Calu3 (cell line): ENCODE measurements around the gene ROCK2. TPM values are rescaled to one million over a fixed set of nuclear protein-coding genes. Genes with fewer than 3 reads are reported as not detected.

Source experiments
- BruUV-seq: library from RNA; stranded (reverse); fragments of 400-500 nt; replicated peaks from 2 replicates; lab custom pipeline; 2021; lab: Mats Ljungman, UMichigan
- CTCF ChIA-PET: fragments of 300-600 bp; sonication (Branson Sonifier 250); formaldehyde crosslinking; loops from one replicate; lab custom pipeline; 2022; ENCODE audit warnings: antibody characterized with exemption; lab: Charles Lee
- DNase-seq: peaks from one replicate; pipeline ENCODE4 v3.0.0; 2022
- H3K27ac Mint-ChIP-seq: one replicate; pipeline ENCODE4 v1.8.0; 2022; ENCODE audit warnings: mixed read lengths; ENCODE audit not compliant: unreplicated experiment
- H3K27me3 Mint-ChIP-seq: one replicate; pipeline ENCODE4 v1.8.0; 2022; ENCODE audit warnings: mixed read lengths; ENCODE audit not compliant: unreplicated experiment
- H3K36me3 Mint-ChIP-seq: one replicate; pipeline ENCODE4 v1.8.0; 2022; ENCODE audit warnings: mild to moderate bottlenecking, moderate library complexity, mixed read lengths; ENCODE audit not compliant: insufficient read depth, unreplicated experiment
- H3K4me1 Mint-ChIP-seq: one replicate; pipeline ENCODE4 v1.8.0; 2022; ENCODE audit warnings: mild to moderate bottlenecking, low read depth, mixed read lengths; ENCODE audit not compliant: unreplicated experiment
- H3K4me3 Mint-ChIP-seq: one replicate; pipeline ENCODE4 v1.8.0; 2022; ENCODE audit warnings: mild to moderate bottlenecking, low read depth, moderate library complexity, mixed read lengths; ENCODE audit not compliant: unreplicated experiment
- H3K9me3 Mint-ChIP-seq: one replicate; pipeline ENCODE4 v1.8.0; 2022; ENCODE audit warnings: low read depth, mixed read lengths; ENCODE audit not compliant: unreplicated experiment
- CTCF ChIP-seq: fragments of 200-600 bp; IDR thresholded peaks from one replicate; pipeline ENCODE4 v1.8.0; 2022; ENCODE audit warnings: antibody characterized with exemption; ENCODE audit not compliant: unreplicated experiment
- intact Hi-C: fragments of 100-400 bp; cut with micrococcal nuclease; formaldehyde crosslinking; loops from one replicate; pipeline ENCODE4 v1.10.0; 2022; ENCODE audit not compliant: unreplicated experiment
- total RNA-seq: library from RNA; stranded (reverse); gene quantifications from 2 replicates; pipeline ENCODE4 v1.2.3, GENCODE V29; 2022

ROCK2 gene
- total RNA-seq, 1 experiment from 2014 or later: 35.3 TPM

- peaks cover 12% of the 10 kb centered on the region for H3K36me3 Mint-ChIP-seq
- no peak for TF ChIP-seq CTCF
- H3K9me3 Mint-ChIP-seq: no peaks in the 10 kb centered on the region
- no peak for DNase-seq
- intact Hi-C loops: loop anchor here (5.0 kb wide), 1 partner anchor 45 kb away; the partner anchor contains the start of gene ROCK2
- no peak overlapping the region for H3K4me3 Mint-ChIP-seq
- H3K27me3 Mint-ChIP-seq: no peaks in the 10 kb centered on the region
- CTCF ChIA-PET: interaction anchor here (1.6 kb wide), 1 partner anchor 12 kb away, joined by 5 read pairs; no protein-coding TSS in a partner anchor
- BruUV-seq: no TSS peak
- no peak overlapping the region for H3K27ac Mint-ChIP-seq
- H3K4me1 Mint-ChIP-seq: peaks cover 66% of the 10 kb centered on the region
Measured at GRCh38 chr2:11387100-11387390, 42.6 kb upstream of the ROCK2 start.

GRCh38 chr2:11385847-11386246, 41.4 kb upstream of the ROCK2 start:
- TF ChIP-seq CTCF: no peak
- Mint-ChIP-seq H3K9me3 (no peaks in the 10 kb centered on the region), H3K36me3 (peaks cover 3% of the 10 kb centered on the region), H3K4me3 (no peak overlapping the region), H3K27ac (no peak overlapping the region), H3K4me1 (peaks cover 55% of the 10 kb centered on the region), H3K27me3 (no peaks in the 10 kb centered on the region)
- CTCF ChIA-PET: no interaction called here
- no peak for DNase-seq
- BruUV-seq: no TSS peak
- intact Hi-C loops: loop anchor here (5.0 kb wide), 1 partner anchor 44 kb away; the partner anchor contains the start of gene ROCK2

GRCh38 chr2:11385216-11385615, 40.8 kb upstream of the ROCK2 start:
- no peak overlapping the region for H3K4me3 Mint-ChIP-seq
- H3K27ac Mint-ChIP-seq: no peak overlapping the region
- no peaks in the 10 kb centered on the region for H3K27me3 Mint-ChIP-seq
- no peaks in the 10 kb centered on the region for H3K9me3 Mint-ChIP-seq
- H3K36me3 Mint-ChIP-seq: peaks cover 3% of the 10 kb centered on the region
- no peak for TF ChIP-seq CTCF
- no peak for DNase-seq
- intact Hi-C loops: loop anchor here (5.0 kb wide), 1 partner anchor 43 kb away; the partner anchor contains the start of gene ROCK2
- H3K4me1 Mint-ChIP-seq: peaks cover 50% of the 10 kb centered on the region
- CTCF ChIA-PET: no interaction called here
- no TSS peak for BruUV-seq

GRCh38 chr2:11379558-11379957, 35.1 kb upstream of the ROCK2 start:
- CTCF ChIA-PET: no interaction called here
- Mint-ChIP-seq H3K27me3 (no peaks in the 10 kb centered on the region), H3K36me3 (peaks cover 2% of the 10 kb centered on the region), H3K9me3 (no peaks in the 10 kb centered on the region), H3K4me1 (peaks cover 18% of the 10 kb centered on the region), H3K27ac (no peak overlapping the region), H3K4me3 (no peak overlapping the region)
- BruUV-seq: no TSS peak
- no peak for DNase-seq
- intact Hi-C loops: no loop called here
- no peak for TF ChIP-seq CTCF
